ENCODE data around the gene MESP2.

MESP2 gene

GRCh38 chr15:89802231-89802928 lies 26.2 kb downstream of the MESP2 start:
- no peak overlapping the region for H3K4me3 ChIP-seq (ENCODE audit: low read length)
- H3K4me1 ChIP-seq (ENCODE audit: control insufficient read depth, low read length), result no peaks in the 10 kb centered on the region
- TF ChIP-seq EZH2phosphoT487 (IDR thresholded peaks at IDR 0.05; ENCODE audit: borderline replicate concordance, low read length) (no peak), CTCF (IDR thresholded peaks at IDR 0.05; ENCODE audit: low read depth, low read length, poor library complexity, severe bottlenecking) (no peak)
- H3K27ac ChIP-seq (ENCODE audit: low read depth, low read length), result no peak overlapping the region
- no peaks in the 10 kb centered on the region for H3K27me3 ChIP-seq (ENCODE audit: control insufficient read depth, low read length)
- no peak overlapping the region for H3K4me2 ChIP-seq (ENCODE audit: low read length)
- H3K9me2 ChIP-seq (replicated peaks; ENCODE audit: control insufficient read depth, low read length), result no peaks in the 10 kb centered on the region
- H3F3A ChIP-seq (ENCODE audit: control insufficient read depth, insufficient read depth), result no peaks in the 10 kb centered on the region
- no peaks in the 10 kb centered on the region for H3K36me3 ChIP-seq (ENCODE audit: control insufficient read depth, low read length)
- no peaks in the 10 kb centered on the region for H3K79me2 ChIP-seq (ENCODE audit: control insufficient read depth, low read length)
- H3K9me3 ChIP-seq (ENCODE audit: control insufficient read depth, insufficient read depth, low read length), result no peaks in the 10 kb centered on the region
- no peaks in the 10 kb centered on the region for H4K20me1 ChIP-seq (ENCODE audit: control insufficient read depth, insufficient read depth, low read depth, low read length)

GRCh38 chr15:89802986-89803824 lies 27.1 kb downstream of the MESP2 start:
- Histone ChIP-seq H4K20me1 (ENCODE audit: control insufficient read depth, insufficient read depth, low read depth, low read length) (no peaks in the 10 kb centered on the region), H3K27me3 (ENCODE audit: control insufficient read depth, low read length) (no peaks in the 10 kb centered on the region), H3F3A (ENCODE audit: control insufficient read depth, insufficient read depth) (no peaks in the 10 kb centered on the region), H3K4me1 (ENCODE audit: control insufficient read depth, low read length) (no peaks in the 10 kb centered on the region), H3K9me3 (ENCODE audit: control insufficient read depth, insufficient read depth, low read length) (no peaks in the 10 kb centered on the region), H3K79me2 (ENCODE audit: control insufficient read depth, low read length) (no peaks in the 10 kb centered on the region), H3K27ac (ENCODE audit: low read depth, low read length) (no peak overlapping the region), H3K9me2 (replicated peaks; ENCODE audit: control insufficient read depth, low read length) (no peaks in the 10 kb centered on the region), H3K4me2 (ENCODE audit: low read length) (no peak overlapping the region), H3K36me3 (ENCODE audit: control insufficient read depth, low read length) (no peaks in the 10 kb centered on the region), H3K4me3 (ENCODE audit: low read length) (no peak overlapping the region)
- TF ChIP-seq CTCF (IDR thresholded peaks at IDR 0.05; ENCODE audit: low read depth, low read length, poor library complexity, severe bottlenecking) (no peak), EZH2phosphoT487 (IDR thresholded peaks at IDR 0.05; ENCODE audit: borderline replicate concordance, low read length) (no peak)

GRCh38 chr15:89803941-89804800 lies 28.0 kb downstream of the MESP2 start:
- no peaks in the 10 kb centered on the region for H3K9me3 ChIP-seq (ENCODE audit: control insufficient read depth, insufficient read depth, low read length)
- H3F3A ChIP-seq (ENCODE audit: control insufficient read depth, insufficient read depth), result no peaks in the 10 kb centered on the region
- H3K79me2 ChIP-seq (ENCODE audit: control insufficient read depth, low read length), result no peaks in the 10 kb centered on the region
- no peaks in the 10 kb centered on the region for H4K20me1 ChIP-seq (ENCODE audit: control insufficient read depth, insufficient read depth, low read depth, low read length)
- no peak overlapping the region for H3K27ac ChIP-seq (ENCODE audit: low read depth, low read length)
- H3K9me2 ChIP-seq (replicated peaks; ENCODE audit: control insufficient read depth, low read length), result no peaks in the 10 kb centered on the region
- H3K4me2 ChIP-seq (ENCODE audit: low read length), result no peak overlapping the region
- H3K4me3 ChIP-seq (ENCODE audit: low read length), result no peak overlapping the region
- no peaks in the 10 kb centered on the region for H3K36me3 ChIP-seq (ENCODE audit: control insufficient read depth, low read length)
- no peak for TF ChIP-seq EZH2phosphoT487 (IDR thresholded peaks at IDR 0.05; ENCODE audit: borderline replicate concordance, low read length)
- TF ChIP-seq CTCF (IDR thresholded peaks at IDR 0.05; ENCODE audit: low read depth, low read length, poor library complexity, severe bottlenecking), result no peak
- no peaks in the 10 kb centered on the region for H3K4me1 ChIP-seq (ENCODE audit: control insufficient read depth, low read length)
- no peaks in the 10 kb centered on the region for H3K27me3 ChIP-seq (ENCODE audit: control insufficient read depth, low read length)

All from DOHH2 (cell line).